IPS-18a (cell line): ENCODE data around the gene PIGU.

ENCODE experiments used
- H3K27ac ChIP-seq: one replicate; pipeline ENCODE4 v1.5.1; 2013; ENCODE audit warnings: low read length
- H3K27me3 ChIP-seq: one replicate; pipeline ENCODE4 v1.6.1; 2013; ENCODE audit warnings: mild to moderate bottlenecking, low read length; ENCODE audit not compliant: control insufficient read depth, insufficient read depth
- H3K36me3 ChIP-seq: one replicate; pipeline ENCODE4 v1.6.1; 2013; ENCODE audit warnings: low read depth, low read length; ENCODE audit not compliant: control insufficient read depth
- H3K4me1 ChIP-seq: one replicate; pipeline ENCODE4 v1.6.1; 2013; ENCODE audit warnings: low read depth, low read length; ENCODE audit not compliant: control insufficient read depth
- H3K4me3 ChIP-seq: one replicate; pipeline ENCODE4 v1.5.1; 2013; ENCODE audit warnings: low read length
- H3K9ac ChIP-seq: one replicate; pipeline ENCODE4 v1.6.1; 2013; ENCODE audit warnings: mild to moderate bottlenecking, low read length, moderate library complexity
- H3K9me3 ChIP-seq: one replicate; pipeline ENCODE4 v1.6.1; 2013; ENCODE audit warnings: low read depth, low read length; ENCODE audit not compliant: control insufficient read depth

The PIGU gene

DNA sequence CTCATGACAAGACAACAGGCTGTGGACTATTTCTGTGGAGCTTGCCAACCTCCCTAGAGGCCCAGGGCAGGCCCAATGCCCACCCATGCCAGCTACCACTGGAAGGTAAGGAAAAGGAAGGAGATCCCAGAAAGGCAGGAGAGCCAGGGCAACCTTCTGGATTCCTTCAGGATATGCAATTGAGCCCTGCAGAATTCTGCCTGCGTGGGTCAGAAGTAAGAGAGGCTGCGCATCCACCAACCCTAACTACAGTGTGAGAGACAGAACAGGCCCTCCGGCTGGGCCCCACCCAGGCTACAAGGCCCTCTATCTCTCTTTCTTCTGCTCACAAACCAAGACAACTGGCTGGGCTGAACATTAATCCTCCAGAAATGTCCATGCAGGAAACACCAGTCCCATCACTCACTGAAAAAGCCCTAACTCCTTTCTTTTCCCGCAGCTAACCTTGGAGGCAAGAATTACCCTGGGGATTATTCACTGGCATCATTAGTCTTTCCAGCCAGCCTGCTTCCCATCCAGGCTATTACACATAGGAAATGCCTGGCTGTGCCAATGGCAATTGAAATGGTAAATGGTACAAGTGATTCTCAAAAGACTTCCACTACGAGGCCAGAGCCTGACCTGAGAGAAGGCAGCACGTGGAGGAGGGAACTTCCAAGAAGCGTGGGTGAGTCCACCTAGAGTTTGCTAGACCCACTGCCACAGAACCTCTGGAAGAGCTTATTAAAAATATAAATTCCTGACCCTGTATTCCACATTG lies 103.2 kb downstream of the PIGU start:
- no peak overlapping the region for H3K4me3 ChIP-seq
- H3K36me3 ChIP-seq = peaks cover 7% of the 10 kb centered on the region
- no peaks in the 10 kb centered on the region for H3K4me1 ChIP-seq
- no peaks in the 10 kb centered on the region for H3K9me3 ChIP-seq
- H3K9ac ChIP-seq = no peak overlapping the region
- no peaks in the 10 kb centered on the region for H3K27me3 ChIP-seq
- H3K27ac ChIP-seq = no peak overlapping the region

DNA sequence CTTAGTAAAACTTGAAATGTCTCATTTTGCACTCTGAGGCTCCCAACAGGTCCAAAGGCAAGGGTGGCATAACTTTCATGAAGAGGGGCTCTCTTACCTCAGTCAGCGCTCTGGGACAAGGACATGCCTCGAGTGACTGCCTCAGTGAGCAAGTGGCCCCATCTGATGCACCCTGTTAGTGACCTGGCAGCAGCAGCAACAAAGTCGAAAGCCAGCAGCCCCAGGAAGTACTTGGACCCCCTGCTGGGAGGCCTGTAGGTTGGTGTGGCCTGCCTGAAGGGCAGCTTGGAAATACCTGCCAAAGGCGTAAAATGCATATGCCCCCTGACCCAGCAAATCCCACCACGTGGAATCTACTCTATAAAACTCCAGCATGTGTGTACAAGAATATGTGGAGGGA lies 105.1 kb downstream of the PIGU start:
- H3K27me3 ChIP-seq = no peaks in the 10 kb centered on the region
- no peak overlapping the region for H3K4me3 ChIP-seq
- no peak overlapping the region for H3K9ac ChIP-seq
- H3K9me3 ChIP-seq = no peaks in the 10 kb centered on the region
- no peaks in the 10 kb centered on the region for H3K4me1 ChIP-seq
- peaks cover 7% of the 10 kb centered on the region for H3K36me3 ChIP-seq
- no peak overlapping the region for H3K27ac ChIP-seq

DNA sequence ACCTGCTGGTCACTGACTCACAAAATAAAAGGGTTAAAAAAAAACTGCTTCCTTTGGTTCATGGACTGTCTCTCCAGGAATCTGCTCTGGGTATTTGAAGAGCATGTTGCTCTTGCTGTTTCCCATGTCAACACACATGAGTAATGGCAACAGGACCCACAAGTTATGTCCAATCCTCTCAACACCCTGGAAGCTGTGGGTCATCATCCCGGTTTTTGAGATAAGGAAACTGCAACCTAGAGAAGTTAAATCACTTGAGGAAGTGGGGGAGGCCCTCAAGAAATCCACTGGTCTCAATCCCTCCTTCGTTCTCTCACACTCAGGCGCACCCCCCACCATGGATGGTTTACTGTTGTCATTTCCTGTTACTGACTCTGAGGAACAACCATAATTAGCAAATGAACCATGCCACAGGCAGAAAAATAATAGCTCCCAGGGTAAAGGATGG lies 106.0 kb downstream of the PIGU start:
- H3K9me3 ChIP-seq = no peaks in the 10 kb centered on the region
- no peak overlapping the region for H3K9ac ChIP-seq
- H3K4me3 ChIP-seq = no peak overlapping the region
- no peaks in the 10 kb centered on the region for H3K27me3 ChIP-seq
- no peaks in the 10 kb centered on the region for H3K4me1 ChIP-seq
- H3K27ac ChIP-seq = no peak overlapping the region
- H3K36me3 ChIP-seq = peaks cover 7% of the 10 kb centered on the region

DNA sequence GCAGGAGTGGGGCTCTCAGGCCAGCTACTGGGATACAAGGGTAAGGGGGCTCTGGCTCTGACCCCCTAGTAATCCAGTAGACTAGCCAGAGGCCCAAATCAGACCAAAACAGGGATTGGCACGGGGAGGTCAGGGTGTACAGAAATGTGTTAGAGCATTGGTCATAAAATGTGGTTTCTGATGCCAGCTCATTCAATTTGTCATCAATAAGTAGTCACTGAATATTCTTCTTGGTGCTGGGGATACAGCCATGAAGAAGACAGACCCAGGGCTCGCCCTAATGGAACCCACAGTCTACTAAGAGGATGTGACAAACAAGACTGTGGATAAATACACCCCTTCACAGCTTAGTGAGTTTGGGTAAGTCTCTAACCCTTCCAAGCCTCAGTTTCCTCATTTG lies 107.3 kb downstream of the PIGU start:
- Histone ChIP-seq H3K27ac (no peak overlapping the region), H3K4me3 (no peak overlapping the region), H3K9ac (no peak overlapping the region), H3K4me1 (no peaks in the 10 kb centered on the region), H3K27me3 (no peaks in the 10 kb centered on the region), H3K9me3 (no peaks in the 10 kb centered on the region), H3K36me3 (peaks cover 4% of the 10 kb centered on the region)

DNA sequence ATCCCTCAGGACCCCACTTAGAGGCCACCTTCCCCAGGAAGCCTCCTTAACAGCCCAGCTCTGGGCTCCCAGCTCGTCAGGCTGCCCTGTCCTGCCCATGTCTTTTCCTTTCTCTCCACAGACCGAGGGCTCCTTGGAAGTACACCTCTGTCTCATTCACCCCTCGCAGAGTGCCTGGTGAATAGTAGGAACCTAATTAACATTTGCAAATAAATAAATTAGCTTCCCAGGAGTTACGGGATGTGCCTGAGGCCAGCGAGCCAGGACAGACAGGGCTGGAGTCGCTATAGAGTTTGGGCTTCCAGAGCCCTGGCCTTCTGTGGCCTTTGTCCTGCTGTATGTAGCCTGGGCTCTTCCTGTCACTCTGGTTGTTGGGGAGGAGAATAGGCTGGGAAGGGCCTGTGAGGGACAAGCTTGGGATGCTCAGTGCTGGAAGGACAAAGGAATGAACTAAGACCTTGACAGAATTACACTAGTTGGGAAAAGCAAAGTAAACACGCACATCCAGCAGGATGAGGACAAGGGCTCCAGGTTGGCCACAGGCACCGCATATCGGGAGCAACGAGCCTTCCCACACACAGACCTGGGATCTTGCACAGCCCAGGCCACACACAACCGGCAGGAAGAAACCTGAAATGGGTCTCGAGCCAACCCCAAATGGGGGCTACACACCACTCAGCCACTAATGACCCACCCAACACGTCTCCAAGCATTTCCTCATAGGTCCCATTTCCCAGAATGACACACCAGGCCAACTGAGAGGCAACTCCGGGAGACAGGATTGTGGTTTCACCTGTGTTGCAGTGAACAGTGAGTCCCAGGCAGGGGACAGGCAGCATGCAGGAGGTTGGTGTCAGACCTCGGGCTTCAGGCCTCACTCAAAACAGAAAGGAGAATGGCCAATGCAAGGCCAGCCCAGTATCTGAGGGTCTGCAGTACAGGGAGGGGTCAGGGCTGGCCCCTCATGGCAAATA lies 108.7 kb downstream of the PIGU start:
- no peaks in the 10 kb centered on the region for H3K4me1 ChIP-seq
- H3K27me3 ChIP-seq = no peaks in the 10 kb centered on the region
- no peak overlapping the region for H3K9ac ChIP-seq
- peaks cover 4% of the 10 kb centered on the region for H3K36me3 ChIP-seq
- no peaks in the 10 kb centered on the region for H3K9me3 ChIP-seq
- no peak overlapping the region for H3K27ac ChIP-seq
- H3K4me3 ChIP-seq = no peak overlapping the region

DNA sequence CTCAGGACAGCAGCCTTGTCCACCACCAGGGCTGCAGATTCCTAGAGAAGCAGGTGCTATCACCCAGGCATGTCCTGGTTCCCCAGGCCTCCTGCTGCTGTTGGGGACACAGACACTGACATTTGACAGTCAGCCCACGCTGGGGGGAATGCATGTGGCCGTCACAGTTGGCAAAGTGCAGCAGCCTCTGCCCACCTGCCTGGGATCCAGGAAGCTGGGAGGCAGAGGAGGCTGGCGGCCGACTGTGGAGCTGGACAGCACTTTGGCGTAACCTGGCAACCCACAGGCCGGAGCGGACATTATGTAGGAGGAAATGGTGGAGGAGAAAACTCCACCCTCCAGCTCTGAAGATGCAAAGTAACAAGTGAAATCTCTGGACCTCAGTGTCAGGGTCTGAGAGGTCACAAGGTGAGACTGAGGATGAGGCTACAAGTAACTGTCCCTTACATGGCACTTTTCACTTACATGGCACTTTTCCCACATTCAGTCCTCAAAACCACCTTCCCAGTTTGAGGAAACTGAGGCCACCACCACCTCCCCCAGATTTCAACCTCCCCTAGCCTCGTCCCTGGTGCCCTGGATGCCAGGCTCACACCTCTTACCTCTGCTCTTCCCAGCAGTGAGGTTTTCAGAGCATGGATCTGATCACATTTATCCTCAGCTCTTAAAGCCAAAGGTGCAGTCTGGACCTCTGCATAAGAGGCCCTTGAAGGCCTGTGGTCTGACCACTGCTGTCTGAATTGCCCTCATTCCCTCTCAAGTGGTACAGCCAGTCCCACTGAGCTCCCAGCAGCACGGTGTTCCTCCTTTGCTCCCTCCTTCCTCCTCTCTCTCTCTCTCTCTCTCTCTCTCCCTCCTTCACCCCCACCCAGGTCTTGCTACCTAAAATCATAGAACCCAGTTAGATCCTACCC lies 109.7 kb downstream of the PIGU start:
- Histone ChIP-seq H3K36me3 (peaks cover 4% of the 10 kb centered on the region), H3K27ac (no peak overlapping the region), H3K4me3 (no peak overlapping the region), H3K27me3 (no peaks in the 10 kb centered on the region), H3K9ac (no peak overlapping the region), H3K4me1 (no peaks in the 10 kb centered on the region), H3K9me3 (no peaks in the 10 kb centered on the region)

DNA sequence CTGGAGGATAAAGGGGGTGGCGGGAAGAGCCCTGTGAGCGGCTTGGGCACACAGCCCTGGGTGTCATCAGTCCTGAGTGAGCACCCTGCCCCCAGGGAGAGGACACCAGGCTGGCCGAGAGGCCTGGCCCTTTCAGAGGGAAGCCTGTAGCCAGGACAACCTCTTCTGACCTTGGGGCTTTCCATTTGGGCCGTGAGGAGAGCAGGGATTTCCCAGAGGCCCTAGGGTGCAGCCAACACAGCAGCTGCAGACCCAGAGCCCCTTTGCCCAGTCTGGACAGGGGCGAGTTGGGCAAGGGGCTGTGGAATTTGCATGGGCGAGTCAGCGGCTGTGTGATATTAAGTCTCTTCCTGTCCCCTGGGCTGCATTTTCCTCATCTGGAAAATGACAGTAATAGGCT lies 112.1 kb downstream of the PIGU start:
- no peak overlapping the region for H3K4me3 ChIP-seq
- H3K27me3 ChIP-seq = no peaks in the 10 kb centered on the region
- H3K27ac ChIP-seq = no peak overlapping the region
- H3K4me1 ChIP-seq = no peaks in the 10 kb centered on the region
- no peak overlapping the region for H3K9ac ChIP-seq
- H3K9me3 ChIP-seq = no peaks in the 10 kb centered on the region
- H3K36me3 ChIP-seq = no peaks in the 10 kb centered on the region

DNA sequence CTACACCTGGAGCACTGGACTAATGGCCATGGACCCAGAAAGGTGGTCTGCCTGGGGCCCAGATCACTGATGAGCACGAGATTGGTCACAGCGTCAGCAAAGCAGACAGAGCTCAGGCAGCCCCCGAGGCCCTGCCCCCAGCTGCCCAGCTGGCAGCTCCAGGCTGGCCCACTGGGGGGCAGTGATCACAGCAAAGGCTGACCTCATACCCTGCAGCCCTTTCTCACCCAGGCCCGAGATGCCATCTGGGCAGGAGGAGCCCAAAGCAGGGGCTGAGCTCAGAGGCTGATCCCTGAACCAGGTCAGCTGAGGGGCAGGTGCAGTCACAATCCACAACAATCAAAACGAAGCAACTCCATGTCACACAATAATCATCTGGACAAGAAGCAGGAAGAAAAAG lies 114.3 kb downstream of the PIGU start:
- no peak overlapping the region for H3K27ac ChIP-seq
- no peak overlapping the region for H3K9ac ChIP-seq
- H3K27me3 ChIP-seq = no peaks in the 10 kb centered on the region
- H3K4me3 ChIP-seq = no peak overlapping the region
- H3K36me3 ChIP-seq = no peaks in the 10 kb centered on the region
- H3K4me1 ChIP-seq = no peaks in the 10 kb centered on the region
- H3K9me3 ChIP-seq = no peaks in the 10 kb centered on the region

DNA sequence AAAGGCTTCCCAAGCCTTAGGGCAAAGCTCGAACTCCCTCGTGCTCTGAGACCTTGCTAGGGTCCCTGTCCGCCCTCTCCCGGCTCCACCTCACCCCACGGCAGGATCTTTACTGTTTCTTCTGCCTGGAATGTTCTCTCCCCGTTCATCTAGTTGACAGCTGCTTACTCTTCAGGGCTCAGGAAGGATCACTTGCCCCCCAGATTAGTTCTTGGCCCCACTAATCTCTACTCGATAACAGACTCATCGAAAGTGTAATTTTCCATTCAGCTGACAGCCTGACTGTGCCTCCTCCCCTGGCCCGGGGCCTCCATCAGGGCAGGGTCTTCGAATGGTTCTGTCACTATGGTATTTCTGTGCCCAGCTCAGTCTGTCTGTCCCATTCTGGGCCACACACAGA lies 115.2 kb downstream of the PIGU start:
- H3K9me3 ChIP-seq = no peaks in the 10 kb centered on the region
- no peaks in the 10 kb centered on the region for H3K4me1 ChIP-seq
- H3K27ac ChIP-seq = no peak overlapping the region
- H3K9ac ChIP-seq = no peak overlapping the region
- no peaks in the 10 kb centered on the region for H3K27me3 ChIP-seq
- H3K4me3 ChIP-seq = no peak overlapping the region
- no peaks in the 10 kb centered on the region for H3K36me3 ChIP-seq

DNA sequence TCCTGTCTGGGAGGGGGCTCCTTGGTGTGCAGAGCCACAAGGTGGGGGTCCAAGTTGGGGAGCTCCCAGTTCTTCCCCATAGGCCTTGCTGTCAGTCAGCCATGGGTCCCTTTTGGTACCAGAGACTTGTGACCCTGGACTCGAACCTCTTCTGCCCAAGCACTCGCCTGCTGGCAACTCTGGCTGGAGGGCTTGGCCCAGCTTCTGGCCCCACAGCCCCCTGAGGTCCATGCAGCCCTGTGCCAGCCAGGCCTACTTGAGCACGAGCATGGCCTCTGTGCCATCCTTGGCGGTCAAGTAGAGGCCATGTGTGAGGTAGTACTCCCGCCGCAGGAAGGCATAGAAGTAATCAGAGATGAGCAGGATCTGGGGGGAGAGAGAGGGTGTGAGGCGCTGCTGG lies 116.3 kb downstream of the PIGU start:
- no peaks in the 10 kb centered on the region for H3K36me3 ChIP-seq

DNA sequence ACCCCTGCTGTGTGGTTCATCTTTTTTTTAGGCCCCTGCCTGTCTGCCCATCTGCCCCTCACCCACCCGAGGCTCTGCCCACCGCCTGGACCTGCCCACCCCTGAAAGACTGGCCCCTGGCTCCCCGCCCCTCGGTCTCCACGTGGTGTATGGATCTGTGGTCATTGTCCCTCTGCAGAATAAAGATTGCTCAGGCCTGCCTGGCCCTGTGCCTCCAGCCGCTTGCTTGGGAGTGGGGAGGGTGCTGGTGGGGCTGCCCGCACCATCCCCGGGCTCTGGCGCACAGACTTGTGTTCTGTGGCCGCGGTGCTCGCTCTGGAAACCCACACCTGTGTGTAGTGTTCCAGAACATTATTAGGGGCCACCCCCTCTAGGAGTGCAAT lies 116.8 kb downstream of the PIGU start:
- no peaks in the 10 kb centered on the region for H3K9me3 ChIP-seq
- no peaks in the 10 kb centered on the region for H3K36me3 ChIP-seq
- H3K4me1 ChIP-seq = no peaks in the 10 kb centered on the region
- no peak overlapping the region for H3K9ac ChIP-seq
- H3K27ac ChIP-seq = no peak overlapping the region
- no peak overlapping the region for H3K4me3 ChIP-seq
- no peaks in the 10 kb centered on the region for H3K27me3 ChIP-seq

More for the DNA sequence above, 116.3 kb downstream of the PIGU start:
- no peaks in the 10 kb centered on the region for H3K9me3 ChIP-seq
- no peak overlapping the region for H3K9ac ChIP-seq
- H3K4me3 ChIP-seq = no peak overlapping the region
- no peaks in the 10 kb centered on the region for H3K27me3 ChIP-seq
- no peaks in the 10 kb centered on the region for H3K4me1 ChIP-seq
- H3K27ac ChIP-seq = no peak overlapping the region
